HG03442 (cell line): ENCODE results near the gene CASTOR1.

Experiments
- ATAC-seq: cut with Tn5 transposase; IDR thresholded peaks from one replicate; pipeline ENCODE4 v1.9.1; 2021; ENCODE audit warnings: mild to moderate bottlenecking, moderate library complexity; ENCODE audit not compliant: unreplicated experiment

The CASTOR1 gene

DNA sequence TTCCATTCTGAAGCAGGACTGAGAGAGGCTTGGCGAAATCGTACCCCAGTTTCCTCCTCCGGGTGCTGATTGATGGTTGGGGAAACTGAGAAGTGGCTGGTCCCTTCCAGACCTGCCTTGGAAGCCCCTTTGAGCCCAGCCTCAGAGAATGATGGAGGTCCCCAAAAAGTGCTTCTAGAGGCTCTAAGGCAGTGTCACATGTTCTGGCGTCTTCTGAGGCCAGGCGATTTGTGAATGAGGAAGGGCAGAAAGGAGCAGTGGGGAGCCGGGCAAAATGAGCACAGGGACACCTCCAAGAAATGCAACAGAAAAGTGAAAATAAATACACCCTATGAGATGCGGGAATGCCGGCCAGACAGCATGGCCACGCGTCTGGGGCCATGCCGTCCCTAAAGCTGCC is 41.7 kb downstream of the CASTOR1 start:
- ATAC-seq = no peak

DNA sequence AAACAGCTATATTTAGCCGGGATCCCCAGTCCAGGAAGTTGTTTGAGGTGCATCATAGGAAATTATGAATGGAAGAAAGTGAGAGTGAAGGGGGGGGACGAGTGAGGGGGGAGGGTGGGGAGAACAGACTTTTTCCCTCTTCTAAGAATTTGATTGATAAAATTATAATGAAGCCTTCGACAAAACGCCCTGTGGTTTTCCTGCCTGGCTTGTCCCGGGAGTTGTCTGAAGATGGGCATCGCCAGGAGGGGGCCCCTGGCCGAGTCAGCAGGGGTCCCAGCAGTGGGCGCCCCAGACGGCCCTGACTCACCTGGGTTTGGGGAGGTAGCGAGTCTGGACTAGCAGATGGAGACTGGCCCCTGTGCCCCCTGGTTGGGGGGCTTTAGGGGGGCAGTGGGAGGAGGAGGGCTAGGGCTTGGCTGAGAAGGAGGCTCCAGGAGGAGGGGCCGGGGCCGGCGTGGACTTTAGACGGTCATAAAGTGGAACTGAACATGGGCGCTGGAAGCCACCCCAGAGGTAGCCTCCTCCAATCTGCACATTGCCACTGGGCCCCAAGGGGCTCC is 42.4 kb downstream of the CASTOR1 start:
- ATAC-seq = no peak

DNA sequence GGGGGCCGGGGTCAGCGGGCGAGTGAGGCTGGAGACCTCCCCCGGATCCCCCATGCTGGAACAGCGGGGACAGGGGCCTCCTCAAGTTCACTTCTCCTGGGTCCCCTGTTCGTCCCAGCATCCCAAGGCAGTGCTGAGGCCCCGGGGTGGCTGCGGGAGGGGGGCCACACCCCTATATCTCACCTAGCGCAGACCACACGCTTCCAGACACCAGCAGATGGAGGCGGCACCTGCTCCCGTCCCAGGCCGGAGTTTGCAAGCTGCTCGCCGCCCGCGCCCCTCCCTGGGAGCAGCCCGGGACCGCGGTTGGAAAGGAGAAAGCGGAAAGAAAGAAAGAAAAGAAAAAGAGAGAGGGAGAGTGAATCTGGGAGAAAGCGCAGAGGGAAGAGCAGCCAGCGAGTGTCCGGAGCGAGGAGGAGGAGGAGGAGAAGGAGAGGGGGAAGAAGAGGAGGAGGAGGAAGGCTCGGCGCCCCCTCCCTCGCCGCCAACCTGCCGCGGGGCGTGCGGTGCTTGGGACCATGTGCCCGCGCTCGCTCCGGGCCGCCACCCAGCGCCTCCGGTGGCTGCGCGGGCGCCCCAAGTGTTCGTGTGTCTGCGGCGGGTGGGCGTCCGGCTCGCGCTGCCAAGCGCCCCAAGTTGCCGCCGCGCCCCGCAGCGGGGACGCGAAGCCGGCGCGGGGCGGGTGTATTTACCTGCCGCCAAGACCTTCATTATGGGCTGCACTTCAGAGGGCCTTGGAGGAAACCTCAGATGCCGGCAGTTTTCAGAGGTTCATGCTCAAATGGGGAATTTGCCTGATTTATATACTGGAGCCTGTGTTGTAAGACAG is 43.1 kb downstream of the CASTOR1 start, which contains the start of gene LIF:
Gene LIF, minus strand, starts transcription at position 775 of the 829 bp plus-strand sequence. Its CDS starts 64 bp downstream, at position 711.
- ATAC-seq = no peak

DNA sequence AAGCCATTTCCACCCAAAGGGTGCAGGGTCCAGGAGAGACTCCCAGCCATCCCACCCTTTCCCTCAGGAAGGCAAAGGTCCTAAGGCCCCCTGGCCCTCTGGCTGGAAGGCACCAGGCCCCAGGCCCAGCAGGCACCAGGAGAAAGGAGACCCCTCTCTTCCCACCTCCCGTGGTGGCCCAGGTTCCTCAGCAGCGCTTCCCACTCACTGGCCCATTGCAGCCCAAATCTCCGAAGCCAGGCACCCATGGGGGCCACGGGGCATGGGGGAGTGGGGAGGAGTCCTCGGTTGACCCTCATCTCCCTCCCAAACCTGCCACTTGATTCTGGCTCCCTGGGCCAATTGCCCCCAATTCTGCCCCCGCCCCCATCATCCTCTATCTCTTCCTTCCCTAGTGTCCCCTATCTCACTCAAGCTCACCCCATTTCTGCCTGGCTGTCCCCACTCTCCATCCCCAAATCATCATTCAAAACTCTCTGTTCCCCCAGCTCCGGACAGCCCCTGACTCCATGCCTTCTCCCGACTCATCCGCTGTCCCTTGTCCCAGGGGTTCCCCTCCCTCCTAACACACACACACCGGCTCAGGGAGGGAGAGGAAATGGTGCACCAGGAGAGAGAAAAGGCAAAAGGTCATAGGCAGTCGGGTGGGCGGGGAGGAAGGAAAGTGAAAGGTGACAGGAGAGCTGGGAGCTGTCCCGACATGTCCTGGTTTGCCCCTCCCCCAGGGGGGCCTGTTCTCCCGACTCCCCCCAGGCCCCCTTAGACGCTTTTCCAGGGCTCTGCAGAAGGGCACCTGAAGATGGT is 43.9 kb downstream of the CASTOR1 start:
- no peak for ATAC-seq

DNA sequence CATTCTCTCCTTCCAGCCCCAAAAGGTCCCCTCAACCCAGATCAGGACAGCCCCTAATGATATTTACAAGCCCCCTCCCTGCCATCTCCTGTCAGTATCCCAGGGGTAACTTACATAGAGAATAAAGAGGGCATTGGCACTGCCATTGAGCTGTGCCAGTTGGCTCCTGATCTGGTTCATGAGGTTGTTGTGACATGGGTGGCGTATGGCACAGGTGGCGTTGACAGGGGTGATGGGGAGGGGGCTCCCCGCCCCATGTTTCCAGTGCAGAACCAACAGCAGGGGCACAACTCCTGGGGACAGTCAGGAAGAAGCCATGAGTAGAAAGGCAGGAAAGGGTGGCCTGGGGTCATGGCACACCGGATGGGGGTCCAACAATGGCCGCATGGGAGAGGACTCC is 44.7 kb downstream of the CASTOR1 start:
- ATAC-seq = no peak

DNA sequence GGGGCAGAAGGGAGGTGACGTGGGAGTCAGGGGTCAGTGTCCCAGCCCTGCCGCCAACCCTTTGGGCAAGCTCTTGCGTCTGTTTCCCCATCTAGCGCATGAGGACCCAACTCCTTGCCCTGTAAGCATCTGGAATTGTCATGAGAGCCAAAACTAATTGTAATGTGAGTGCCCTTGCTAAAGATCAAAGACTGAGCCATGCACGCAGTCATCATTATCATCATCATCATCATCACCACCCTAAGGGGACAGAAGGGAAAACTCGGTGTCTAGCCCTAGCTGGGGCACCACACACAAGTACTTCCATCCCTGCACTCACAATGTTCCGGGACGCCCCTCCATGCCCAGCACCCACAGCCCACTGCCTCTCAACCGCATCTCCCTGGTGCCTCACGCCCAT is 45.2 kb downstream of the CASTOR1 start:
- ATAC-seq = no peak

DNA sequence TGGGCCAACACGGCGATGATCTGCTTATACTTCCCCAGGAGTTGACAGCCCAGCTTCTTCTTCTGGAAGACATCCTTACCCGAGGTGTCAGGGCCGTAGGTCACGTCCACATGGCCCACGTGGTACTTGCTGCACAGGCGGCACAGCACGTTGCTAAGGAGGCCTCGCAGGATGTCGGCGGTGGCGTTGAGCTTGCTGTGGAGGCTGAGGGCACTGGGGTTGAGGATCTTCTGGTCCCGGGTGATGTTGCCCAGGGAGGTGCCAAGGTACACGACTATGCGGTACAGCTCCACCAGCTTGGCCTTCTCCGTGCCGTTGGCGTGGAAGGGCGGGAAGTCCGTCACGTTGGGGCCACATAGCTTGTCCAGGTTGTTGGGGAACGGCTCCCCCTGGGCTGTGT is 45.6 kb downstream of the CASTOR1 start:
- no peak for ATAC-seq

DNA sequence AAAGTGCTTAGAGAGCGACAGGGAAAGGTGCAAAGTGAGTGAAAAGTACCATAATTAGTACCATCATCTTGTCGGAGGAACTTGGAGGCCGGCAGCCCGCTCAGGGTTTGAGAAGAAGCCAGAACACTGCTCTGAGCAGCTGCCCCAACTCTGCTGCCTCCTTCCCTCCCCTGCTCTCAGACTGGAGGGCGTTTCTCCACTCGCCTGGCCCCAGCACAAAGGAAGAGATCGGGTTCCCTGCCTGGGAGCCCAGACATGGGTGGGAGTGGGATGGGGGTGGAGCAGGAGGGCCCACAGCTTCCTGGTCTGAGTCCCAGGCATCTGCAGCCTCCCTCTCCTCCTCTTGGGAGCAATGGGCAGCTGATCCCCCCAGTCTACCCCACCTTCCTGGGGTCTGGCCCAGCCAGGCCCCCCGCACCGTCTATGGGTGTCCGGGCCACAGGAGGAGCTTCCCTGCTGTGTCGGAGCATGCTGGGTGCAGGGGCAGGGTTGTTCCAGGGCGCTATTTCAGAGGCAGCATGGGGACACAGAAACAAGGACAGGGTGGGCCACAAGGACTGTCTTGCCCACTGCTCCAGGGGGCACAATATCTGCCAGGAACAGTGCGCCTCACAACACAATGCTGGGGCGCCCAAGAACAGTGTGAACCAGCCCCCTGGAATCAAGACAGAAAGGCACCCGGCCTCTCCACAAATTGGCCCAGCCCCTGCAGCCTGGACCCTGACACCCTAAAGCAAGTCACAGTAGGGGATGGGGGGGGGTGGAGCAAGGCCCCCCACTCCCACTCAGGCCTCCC is 47.5 kb downstream of the CASTOR1 start:
- ATAC-seq = no peak

DNA sequence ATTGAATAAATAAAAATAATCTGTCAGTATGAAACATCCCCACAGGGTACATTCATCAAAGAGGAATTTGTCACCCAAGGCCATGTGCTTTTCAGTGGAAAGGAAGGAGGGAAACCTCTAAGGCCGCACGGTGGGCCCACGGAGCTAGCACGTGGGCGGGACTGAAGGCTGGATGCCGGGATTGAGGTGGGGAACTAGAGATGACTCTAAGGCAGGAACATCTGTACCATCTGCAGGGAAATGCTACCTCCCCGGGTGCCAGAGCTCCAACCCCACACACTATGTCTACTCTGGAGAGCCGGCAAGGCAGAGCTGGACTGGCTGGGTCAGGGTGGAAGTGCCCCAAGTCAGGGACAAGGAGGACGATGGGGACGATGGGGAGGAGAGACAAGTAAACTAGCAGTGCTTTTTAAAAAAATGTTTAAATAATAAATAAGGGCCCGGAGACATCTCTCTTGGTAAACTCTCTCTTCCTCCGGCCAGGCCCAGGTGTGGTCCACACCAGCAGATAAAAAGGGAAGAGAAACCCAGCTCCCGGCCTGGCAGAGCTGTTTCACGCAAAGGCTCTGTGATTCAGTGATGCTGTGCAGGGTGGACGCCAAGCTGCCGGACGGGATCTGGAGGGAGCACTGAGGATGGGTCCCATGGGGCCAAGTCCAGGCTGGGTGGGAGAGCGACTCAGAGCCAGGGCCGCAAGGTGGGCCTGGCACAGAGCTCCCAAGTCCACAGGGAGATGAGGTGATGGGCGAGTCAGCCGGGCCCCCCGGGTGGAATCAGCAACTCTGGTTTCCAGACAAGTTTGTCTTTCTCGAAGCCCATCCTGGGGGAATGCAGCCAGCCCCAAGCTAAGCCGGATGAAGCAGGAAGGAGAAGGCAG is 48.5 kb downstream of the CASTOR1 start:
- ATAC-seq = no peak

DNA sequence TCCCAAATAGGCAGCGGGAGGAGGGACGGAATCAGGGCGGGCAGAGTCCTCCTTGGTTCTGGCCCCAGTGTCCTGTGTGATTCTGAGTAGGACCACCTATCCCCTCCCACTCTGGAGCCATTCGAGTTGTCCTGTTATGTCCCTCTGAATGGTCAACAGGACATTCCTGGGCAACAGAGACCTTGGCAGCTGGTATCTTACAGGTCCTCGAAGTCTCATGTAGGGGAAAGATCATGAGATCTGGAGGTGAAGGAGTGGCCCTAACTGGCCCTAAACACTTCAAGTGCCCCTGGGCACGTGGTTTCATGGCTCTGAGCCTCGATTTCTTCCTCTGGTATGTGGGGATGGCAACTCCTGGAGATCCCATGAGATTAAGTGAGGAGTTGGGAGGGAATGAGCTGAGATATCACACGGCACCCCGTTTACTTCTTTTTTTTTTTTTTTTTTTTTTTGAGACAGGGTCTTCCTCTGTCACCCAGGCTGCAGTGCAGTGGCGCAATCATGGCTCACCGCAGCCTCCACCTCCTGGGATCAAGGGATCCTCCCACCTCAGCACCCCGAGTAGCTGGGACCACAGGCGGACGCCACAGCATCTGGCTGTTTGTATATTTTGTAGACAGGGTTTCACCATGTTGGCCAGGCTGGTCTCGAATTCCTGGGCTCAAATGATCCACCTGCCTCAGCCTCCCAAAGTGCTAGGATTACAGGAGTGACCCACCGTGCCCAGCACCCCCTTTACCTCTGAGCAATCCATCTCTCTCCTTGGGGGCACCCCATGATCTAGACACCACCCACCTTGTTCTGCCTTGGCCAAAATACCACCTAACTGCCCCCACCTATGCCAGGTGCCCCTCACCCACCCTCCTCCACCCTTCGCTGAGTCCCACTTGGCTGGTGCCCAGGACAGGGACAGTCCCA is 49.6 kb downstream of the CASTOR1 start:
- ATAC-seq = no peak

DNA sequence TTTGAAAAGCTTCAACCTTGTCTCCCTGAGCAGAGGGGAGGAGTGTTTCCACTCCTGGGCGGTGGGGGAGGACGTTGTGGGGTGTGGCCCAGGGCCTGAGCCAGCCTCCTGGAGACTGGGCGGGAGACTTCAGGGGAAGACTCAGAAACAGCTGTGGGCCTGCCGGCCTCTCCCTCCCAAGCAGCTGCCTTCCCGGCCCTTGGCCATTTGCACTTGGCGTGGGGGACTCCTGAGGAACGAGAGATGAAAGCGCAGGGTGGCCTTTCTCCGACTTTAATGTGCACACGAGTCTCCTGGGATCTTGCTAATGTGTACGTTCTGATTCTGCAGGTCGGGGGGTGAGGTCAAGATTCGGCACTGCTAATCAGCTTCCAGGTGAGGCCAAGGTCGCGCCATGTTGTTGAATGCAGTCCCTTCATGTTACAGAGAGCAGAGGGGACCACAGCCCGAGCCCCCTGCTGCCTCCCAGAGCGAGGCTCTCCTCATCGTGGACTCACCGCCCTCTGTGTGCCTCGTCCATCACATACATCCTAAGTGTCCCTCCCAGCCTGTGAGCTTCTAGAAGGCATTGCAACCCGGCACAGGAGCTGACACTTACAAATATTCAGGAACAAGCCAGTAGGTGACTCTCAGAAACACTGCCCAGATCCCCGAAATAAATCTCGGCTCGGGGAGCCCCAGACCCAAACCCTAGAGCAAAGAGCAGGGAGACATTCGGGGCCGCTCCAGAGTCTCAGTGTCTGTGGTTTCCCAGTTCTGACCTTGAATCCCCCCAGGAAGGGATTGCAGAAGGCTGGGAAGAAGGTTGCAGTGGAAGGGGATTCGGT is 50.4 kb downstream of the CASTOR1 start:
- no peak for ATAC-seq

DNA sequence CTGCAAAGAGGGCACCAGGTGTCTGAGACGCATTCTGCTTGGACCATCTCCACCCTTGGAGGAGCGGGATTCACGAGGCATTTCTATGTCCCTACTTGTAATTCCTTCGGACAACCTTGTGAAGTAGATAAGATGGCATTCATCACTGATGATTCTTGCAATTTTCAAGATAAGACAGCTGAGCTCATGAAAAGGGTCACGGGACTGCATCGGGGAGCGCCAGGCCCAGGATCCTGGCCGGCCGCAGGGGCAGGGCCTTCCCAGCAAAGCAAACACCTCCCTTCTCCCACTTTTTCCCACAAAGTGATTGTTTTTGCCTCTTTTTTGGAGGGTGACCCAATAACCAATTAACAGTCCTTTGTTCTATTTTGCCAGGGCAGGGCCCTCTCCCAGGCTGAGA is 51.2 kb downstream of the CASTOR1 start:
- ATAC-seq = no peak

DNA sequence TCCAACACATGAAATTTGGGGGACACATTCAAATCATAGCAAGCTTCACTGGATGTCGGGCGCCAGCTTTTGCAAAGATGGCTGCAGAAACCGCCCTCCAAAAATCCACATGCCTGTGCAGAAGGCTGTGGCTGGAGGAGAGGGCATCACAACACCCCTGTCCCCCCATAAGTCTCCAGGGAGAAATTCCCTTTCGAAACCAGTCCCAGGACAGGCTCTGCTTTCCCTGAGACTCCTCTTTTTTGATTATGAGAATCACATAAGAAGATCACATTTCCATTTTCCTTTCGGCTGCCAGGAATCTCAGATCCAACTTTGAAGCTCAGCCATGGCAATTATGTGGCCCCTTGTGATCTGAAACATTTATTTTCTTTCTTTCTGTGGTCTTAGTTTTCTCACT is 52.4 kb downstream of the CASTOR1 start:
- no peak for ATAC-seq

DNA sequence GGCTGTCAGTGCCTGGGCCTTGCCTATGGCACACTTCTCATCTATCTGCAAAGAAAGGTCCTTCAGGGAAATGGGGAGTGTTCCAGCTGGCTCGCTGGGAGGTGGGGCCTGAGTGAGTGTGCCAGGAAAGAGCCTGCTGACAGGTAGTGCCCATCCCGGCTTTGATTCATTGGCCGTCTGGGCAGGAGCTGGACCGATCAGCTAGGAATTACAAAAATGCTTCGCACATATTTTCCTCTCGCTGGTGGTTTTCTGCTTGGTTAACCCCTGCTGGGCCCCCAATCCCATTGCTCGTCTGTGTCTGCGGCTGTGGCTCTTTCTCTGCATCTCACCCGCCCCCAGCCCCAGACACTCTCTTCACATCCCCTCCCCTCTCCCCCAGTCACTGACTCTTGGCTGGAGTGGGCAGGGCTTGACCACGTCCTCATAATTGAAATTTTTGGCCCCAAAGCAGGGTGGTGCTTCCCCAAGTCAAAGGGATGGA is 53.6 kb downstream of the CASTOR1 start:
- no peak for ATAC-seq
